HG03460 (cell line): ENCODE data around the gene CDKAL1.

Source experiments
- ATAC-seq: cut with Tn5 transposase; IDR thresholded peaks from one replicate; pipeline ENCODE4 v1.9.1; 2021; ENCODE audit not compliant: unreplicated experiment

Gene CDKAL1

DNA sequence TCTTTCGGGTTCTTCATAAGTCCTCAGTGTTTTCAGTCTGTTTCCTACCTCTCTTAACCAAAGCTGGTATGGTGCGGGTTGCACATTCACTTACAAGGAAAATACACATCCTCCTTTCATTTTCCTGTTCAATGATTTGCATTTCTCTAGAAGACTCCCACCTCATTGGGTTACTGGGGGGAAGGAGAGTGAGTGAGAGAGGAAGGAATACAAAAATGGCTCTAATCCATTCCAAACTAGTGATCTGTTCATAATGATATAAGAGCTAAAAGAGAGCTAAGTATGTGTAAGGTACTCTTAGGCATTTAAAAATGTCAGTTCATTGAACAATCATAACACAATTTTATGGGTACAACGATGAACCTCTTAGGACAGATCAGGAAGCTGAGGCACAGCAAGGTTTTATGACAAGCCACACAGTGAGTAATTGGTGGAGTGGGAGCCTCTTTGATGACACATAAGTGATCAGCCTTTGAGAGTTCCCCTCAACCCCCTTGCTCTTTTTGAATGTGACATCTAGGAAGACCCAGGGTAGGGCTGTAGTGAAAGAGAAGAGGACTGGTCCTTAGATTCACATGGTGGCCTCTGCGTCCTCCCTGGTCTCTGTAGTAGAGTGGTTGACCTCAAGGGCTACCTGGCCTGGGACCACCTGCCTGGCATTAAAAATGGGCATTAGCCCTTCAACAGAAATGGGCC, 730.9 kb downstream of the CDKAL1 start:
- no peak for ATAC-seq

- ATAC-seq, result no peak
Observed at GRCh38 chr6:21265730-21266044, 731.4 kb downstream of the CDKAL1 start.

- ATAC-seq, result no peak
Observed at GRCh38 chr6:21270636-21271201, 736.5 kb downstream of the CDKAL1 start.

DNA sequence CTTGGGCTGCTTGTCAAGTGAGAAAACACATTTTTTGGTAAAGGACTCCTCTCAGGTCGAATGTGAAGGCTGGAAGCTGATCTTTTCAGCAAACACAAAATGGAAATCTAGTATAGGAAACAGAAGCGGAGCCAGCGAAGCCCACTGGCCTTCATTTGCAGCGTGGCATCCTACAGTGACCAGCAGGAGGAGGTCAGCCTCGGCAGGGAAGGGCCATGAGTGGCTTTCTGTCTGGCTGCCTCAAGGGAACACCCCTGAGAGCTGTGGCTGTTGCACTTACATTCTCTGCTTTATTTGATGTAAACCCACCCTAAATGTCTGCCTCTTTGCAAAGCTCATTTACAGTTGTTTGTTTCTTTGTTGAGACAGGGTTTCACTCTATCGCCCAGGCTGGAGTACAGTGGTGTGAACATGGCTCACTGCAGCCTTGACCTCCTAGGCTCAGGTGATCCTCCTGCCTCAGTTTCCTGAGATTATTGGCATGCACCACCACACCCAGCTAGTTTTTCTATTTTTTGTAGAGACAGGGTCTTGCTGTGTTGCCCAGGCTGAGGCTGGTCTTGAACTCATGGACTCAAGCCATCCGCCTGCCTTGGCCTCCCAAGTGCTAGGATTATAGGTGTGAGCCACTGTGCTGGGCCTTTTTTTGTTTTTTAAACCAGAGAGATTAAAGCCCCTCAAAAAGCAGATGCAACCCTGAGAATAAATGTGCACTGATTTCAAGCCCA, 737.3 kb downstream of the CDKAL1 start:
- ATAC-seq, result no peak

DNA sequence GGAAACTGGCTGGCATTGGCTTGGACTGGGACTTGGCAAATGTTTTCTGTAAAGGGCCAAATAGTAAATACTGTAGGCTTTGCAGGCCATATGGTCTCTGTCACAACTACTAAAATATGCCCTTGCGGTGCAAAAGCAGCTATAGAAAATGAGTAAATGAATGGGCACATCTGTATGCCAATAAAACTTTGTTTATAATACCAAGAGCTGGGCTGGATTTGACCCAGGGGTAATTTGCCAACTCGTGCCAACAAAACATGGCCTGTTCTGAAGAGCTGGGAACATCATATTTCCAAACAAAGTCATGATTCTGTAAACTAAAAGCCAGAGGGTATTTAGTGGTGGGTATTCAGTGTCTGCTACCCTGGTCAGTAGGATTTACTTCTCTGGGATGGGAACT, 739.2 kb downstream of the CDKAL1 start:
- no peak for ATAC-seq

DNA sequence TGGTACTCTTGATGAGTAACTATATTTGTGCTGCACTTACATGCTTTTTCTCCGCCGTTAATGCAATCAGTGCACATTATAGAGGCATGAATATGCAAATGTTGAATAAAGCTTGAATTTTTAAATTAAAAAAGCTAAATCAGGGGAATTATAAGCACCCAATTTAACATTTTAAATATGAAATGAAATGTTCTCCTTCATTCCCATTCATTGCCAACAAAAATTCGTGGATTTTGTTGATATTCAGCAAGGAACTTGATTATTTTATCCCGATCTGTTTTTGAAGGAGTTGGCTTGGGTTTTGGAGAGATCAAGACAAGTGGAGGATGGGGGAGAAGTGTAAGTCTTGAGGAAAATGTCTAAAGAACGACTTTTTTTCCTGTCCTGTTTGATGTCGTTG, 740.6 kb downstream of the CDKAL1 start:
- ATAC-seq, result no peak

GRCh38 chr6:21277601-21278374, 743.5 kb downstream of the CDKAL1 start:
- no peak for ATAC-seq

- no peak for ATAC-seq
Observed at GRCh38 chr6:21278375-21278745, 744.1 kb downstream of the CDKAL1 start.

DNA sequence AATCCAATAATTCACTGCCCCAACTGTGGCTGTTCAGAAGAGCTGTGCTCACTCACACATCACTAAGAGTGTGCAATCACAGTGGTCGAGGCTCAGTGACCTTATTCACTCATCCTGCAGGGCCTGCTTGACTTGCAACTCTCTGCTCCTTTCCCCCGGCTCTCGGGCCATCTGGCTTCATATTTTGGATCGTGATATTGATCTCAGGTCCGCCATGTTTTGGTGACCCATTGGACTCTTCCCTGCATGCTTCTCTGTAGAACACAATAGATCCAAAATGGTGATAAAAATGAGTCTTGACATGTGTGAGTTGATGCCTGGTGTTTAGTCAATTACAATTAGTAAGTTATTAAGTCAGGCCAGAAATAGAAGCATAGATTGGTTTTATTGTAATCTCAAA, 745.4 kb downstream of the CDKAL1 start:
- no peak for ATAC-seq

GRCh38 chr6:21281366-21281765, 747.1 kb downstream of the CDKAL1 start:
- no peak for ATAC-seq
